GM12892 (cell line): ENCODE data around the gene SBK2. TPM values are rescaled to one million over a fixed set of nuclear protein-coding genes. Genes with fewer than 3 reads are reported as not detected.
"Not testable (repeated sequence)": the region's sequence is repeated elsewhere in the genome, so short reads cannot be mapped to it uniquely, and the experiment has no call there.

Experiments used
- DNase-seq: peaks from one replicate; pipeline ENCODE4 v3.0.0; 2011; ENCODE audit not compliant: insufficient read length
- FAIRE-seq: peaks from 2 replicates; lab custom pipeline; 2011; peaks lifted over from hg19 to GRCh38; lab: Jason Lieb, UNC
- POLR2A ChIP-seq: IDR thresholded peaks from 2 replicates; pipeline ENCODE4 v1.6.1; 2011; ENCODE audit warnings: low read depth, low read length, control low read depth
- POLR2AphosphoS5 ChIP-seq: IDR thresholded peaks from 2 replicates; pipeline ENCODE4 v1.6.1; 2011; ENCODE audit warnings: low read depth, low read length, control low read depth
- TAF1 ChIP-seq: IDR thresholded peaks from 2 replicates; pipeline ENCODE4 v1.6.1; 2011; ENCODE audit warnings: low read depth, mild to moderate bottlenecking, control low read depth, low read length, borderline replicate concordance
- polyA plus RNA-seq: library from polyadenylated mRNA; unstranded; fragments of >200 nt; gene quantifications from one replicate; pipeline ENCODE4 v1.2.1, GENCODE V29; 2012; ENCODE audit warnings: missing spikeins, inconsistent platforms; ENCODE audit not compliant: missing spikeins

SBK2 gene, protein sequence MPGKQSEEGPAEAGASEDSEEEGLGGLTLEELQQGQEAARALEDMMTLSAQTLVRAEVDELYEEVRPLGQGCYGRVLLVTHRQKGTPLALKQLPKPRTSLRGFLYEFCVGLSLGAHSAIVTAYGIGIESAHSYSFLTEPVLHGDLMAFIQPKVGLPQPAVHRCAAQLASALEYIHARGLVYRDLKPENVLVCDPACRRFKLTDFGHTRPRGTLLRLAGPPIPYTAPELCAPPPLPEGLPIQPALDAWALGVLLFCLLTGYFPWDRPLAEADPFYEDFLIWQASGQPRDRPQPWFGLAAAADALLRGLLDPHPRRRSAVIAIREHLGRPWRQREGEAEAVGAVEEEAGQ
- polyA plus RNA-seq: not detected

GRCh38 chr19:55536951-55537740 is at the start of gene SBK2:
SBK2 (minus strand) TSS chr19:55537133; CDS start chr19:55536294, 839 bp downstream.
- TF ChIP-seq POLR2A (no peak), POLR2AphosphoS5 (no peak), TAF1 (no peak)
- DNase-seq: no peak
- FAIRE-seq: no peak

- FAIRE-seq (no peak), DNase-seq (no peak)
- TF ChIP-seq POLR2AphosphoS5: no peak
- no peak for TF ChIP-seq POLR2A
- no peak for TF ChIP-seq TAF1
Observed at GRCh38 chr19:55585658-55586339, 48.9 kb upstream of the SBK2 start.

- no peak for DNase-seq
- TF ChIP-seq POLR2A (no peak), POLR2AphosphoS5 (no peak), TAF1 (no peak)
- FAIRE-seq: no peak
Observed at GRCh38 chr19:55584871-55585270, 47.9 kb upstream of the SBK2 start.

DNA sequence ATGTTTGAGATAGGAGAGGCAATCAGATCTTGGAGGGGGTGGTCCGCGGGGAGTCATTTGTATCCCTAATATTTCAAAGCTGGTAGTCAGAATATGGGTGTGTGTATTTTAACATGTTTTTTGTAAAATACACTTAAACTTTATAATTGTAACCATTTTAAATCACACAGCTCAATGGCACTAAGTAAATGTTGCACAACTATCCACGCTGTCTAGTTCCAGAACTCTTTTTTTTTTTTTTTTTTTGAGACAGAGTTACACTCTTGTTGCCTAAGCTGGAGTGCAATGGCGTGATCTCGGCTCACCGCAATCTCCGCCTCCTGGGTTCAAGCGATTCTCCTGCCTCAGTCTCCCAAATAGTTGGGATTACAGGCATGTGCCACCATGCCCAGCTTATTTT is 47.0 kb upstream of the SBK2 start:
- DNase-seq, FAIRE-seq: not testable (repeated sequence)

GRCh38 chr19:55582284-55582683 is 45.4 kb upstream of the SBK2 start:
- not testable (repeated sequence) for FAIRE-seq

DNA sequence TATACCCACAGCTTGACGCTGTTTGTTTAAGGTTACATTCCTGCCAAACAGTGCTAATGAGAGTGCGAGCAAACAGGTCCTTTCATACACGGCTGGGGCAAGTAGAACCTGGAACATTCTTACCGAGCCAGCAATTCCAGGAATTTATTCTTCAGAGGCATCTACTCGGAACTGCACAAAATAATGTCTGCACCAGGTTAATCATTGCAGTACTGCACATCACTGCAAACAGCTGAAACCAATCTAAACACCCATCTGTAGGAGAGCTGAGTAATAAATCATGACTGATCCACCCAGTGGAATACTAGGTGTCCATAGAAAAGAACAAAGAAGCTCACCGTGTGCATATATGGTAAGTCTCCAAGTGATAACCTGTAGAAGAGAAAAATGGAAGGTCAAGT is 44.9 kb upstream of the SBK2 start:
- TF ChIP-seq POLR2A (no peak), POLR2AphosphoS5 (no peak), TAF1 (no peak)
- no peak for DNase-seq
- no peak for FAIRE-seq

More at GRCh38 chr19:55582284-55582683, 45.4 kb upstream of the SBK2 start:
- DNase-seq: not testable (repeated sequence)

- DNase-seq (no peak), FAIRE-seq (no peak)
- TF ChIP-seq POLR2AphosphoS5: no peak
- TF ChIP-seq POLR2A: no peak
- no peak for TF ChIP-seq TAF1
Observed at GRCh38 chr19:55581145-55581822, 44.4 kb upstream of the SBK2 start.

- DNase-seq (peak; percentile 82), FAIRE-seq (no peak)
- TF ChIP-seq POLR2AphosphoS5 (peak; percentile 39; the same call in 1 of the 2 replicates), POLR2A (peak; percentile 58; the same call in 1 of the 2 replicates), TAF1 (no peak)
Observed at GRCh38 chr19:55580628-55581144, 43.8 kb upstream of the SBK2 start, which contains the start of gene ZNF579. ZNF579 (minus strand) TSS chr19:55580848; CDS start chr19:55579639, 1,209 bp downstream.

- FAIRE-seq (no peak), DNase-seq (no peak)
- TF ChIP-seq TAF1 (no peak), POLR2A (no peak), POLR2AphosphoS5 (no peak)
Observed at GRCh38 chr19:55579766-55580621, 43.1 kb upstream of the SBK2 start.
